Measurements from ENCODE around the gene OBSL1.

DNA sequence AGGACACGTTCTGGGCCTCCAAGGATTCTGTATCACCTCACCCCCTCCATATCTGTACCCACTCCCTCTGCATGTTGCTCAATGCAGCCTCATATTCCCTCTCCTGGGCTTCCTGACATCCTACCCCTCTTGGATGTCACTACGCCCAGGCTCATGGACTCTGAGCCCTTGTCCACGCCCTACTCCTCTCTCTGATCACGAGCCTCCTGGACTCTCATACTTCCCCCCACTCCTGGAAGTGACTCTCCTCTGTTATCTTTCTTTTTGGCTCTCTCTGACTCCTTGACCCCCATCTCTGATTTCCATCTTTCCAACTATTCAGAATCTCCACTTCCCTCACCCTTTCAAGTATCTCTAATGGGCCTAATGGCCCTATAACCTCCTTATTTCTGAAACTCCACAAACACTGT lies 25.4 kb downstream of the OBSL1 start:
- TF ChIP-seq, protein P1, sequence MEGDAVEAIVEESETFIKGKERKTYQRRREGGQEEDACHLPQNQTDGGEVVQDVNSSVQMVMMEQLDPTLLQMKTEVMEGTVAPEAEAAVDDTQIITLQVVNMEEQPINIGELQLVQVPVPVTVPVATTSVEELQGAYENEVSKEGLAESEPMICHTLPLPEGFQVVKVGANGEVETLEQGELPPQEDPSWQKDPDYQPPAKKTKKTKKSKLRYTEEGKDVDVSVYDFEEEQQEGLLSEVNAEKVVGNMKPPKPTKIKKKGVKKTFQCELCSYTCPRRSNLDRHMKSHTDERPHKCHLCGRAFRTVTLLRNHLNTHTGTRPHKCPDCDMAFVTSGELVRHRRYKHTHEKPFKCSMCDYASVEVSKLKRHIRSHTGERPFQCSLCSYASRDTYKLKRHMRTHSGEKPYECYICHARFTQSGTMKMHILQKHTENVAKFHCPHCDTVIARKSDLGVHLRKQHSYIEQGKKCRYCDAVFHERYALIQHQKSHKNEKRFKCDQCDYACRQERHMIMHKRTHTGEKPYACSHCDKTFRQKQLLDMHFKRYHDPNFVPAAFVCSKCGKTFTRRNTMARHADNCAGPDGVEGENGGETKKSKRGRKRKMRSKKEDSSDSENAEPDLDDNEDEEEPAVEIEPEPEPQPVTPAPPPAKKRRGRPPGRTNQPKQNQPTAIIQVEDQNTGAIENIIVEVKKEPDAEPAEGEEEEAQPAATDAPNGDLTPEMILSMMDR (IDR thresholded peaks at IDR 0.05), result no peak
- no peak for TF ChIP-seq POLR2A (IDR thresholded peaks at IDR 0.05)
